HCT116 (cell line): Measurements from ENCODE around the gene TDP1. TPM values are rescaled to one million over a fixed set of nuclear protein-coding genes. Genes with fewer than 3 reads are reported as not detected.
A peak's percentile ranks its signal among the peaks of the same experiment; 100 is the strongest.

Experiments
- ATAC-seq: fragments of 200-7000 bp; cut with Tn5 transposase; 2 replicates; pipeline ENCODE4 v1.9.1; 2020; ENCODE audit warnings: mild to moderate bottlenecking, moderate library complexity
- BruUV-seq: library from RNA; stranded (reverse); fragments of 400-500 nt; replicated peaks from 2 replicates; lab custom pipeline; 2021; lab: Mats Ljungman, UMichigan
- CTCF ChIA-PET: fragments of 300-600 bp; sonication (Branson Sonifier 250); formaldehyde crosslinking; loops from one replicate; lab custom pipeline; 2021; ENCODE audit warnings: antibody characterized with exemption; lab: Charles Lee
- POLR2A ChIA-PET: fragments of 300-600, 350-600 bp; sonication (Branson Sonifier 250); formaldehyde crosslinking; loops from one replicate; lab custom pipeline; 2021; ENCODE audit warnings: antibody characterized with exemption; lab: Charles Lee
- RAD21 ChIA-PET, 2 experiments: fragments of 300-600 bp; sonication (Branson Sonifier 250); formaldehyde crosslinking; loops; one replicate each; lab custom pipeline; 2023; ENCODE audit warnings: low total read pairs in 2 of 2; ENCODE audit not compliant: uncharacterized antibody in 2 of 2, unreplicated experiment in 2 of 2, low non-redundant PET in 1 of 2; lab: Charles Lee
- DNase-seq: peaks from one replicate; pipeline ENCODE4 v3.0.0-alpha.2; 2010; ENCODE audit warnings: low read depth, low spot score
- H2AFZ ChIP-seq: fragments of 200-600 bp; shearing (Covaris generic), sonication (generic); 2 replicates; pipeline ENCODE4 v1.6.1; 2017; ENCODE audit warnings: low read depth, mixed run types, mixed read lengths, antibody characterized with exemption, low read length; ENCODE audit not compliant: poor library complexity, severe bottlenecking
- H3K27ac ChIP-seq: 2 replicates; pipeline ENCODE4 v1.5.1; 2012; ENCODE audit warnings: low read depth, low read length
- H3K27me3 ChIP-seq: fragments of 200-600 bp; sonication (generic); 2 replicates; pipeline ENCODE4 v1.6.1; 2016; ENCODE audit warnings: mixed run types, low read length, mixed read lengths; ENCODE audit not compliant: insufficient read depth
- H3K36me3 ChIP-seq, 2 experiments: fragments of 200-500 bp in 1 of 2; fragments of 200-600 bp in 1 of 2; sonication (Bioruptor generic) in 1 of 2; sonication (generic) in 1 of 2; 2 replicates each; pipeline versions ENCODE4 v1.5.1 to v1.6.1; 2014 to 2016; ENCODE audit warnings: low read length in 2 of 2, inconsistent platforms in 1 of 2, mixed read lengths in 1 of 2, mixed run types in 1 of 2; ENCODE audit not compliant: insufficient read depth in 2 of 2, control insufficient read depth in 1 of 2
- H3K4me1 ChIP-seq, 2 experiments: fragments of 200-600 bp in 1 of 2; sonication (generic) in 1 of 2; 2 replicates each; pipeline versions ENCODE4 v1.5.1 to v1.6.1; 2012 to 2017; ENCODE audit warnings: low read length in 2 of 2, inconsistent platforms in 1 of 2, mild to moderate bottlenecking in 1 of 2, mixed read lengths in 1 of 2, mixed run types in 1 of 2, moderate library complexity in 1 of 2; ENCODE audit not compliant: insufficient read depth in 2 of 2, control insufficient read depth in 1 of 2
- H3K4me2 ChIP-seq: fragments of 200-600 bp; sonication (generic); 2 replicates; pipeline ENCODE4 v1.6.1; 2017; ENCODE audit warnings: mixed run types, low read length, mixed read lengths
- H3K4me3 ChIP-seq, 2 experiments: fragments of 200-600 bp in 1 of 2; sonication (generic) in 1 of 2; replicated peaks in 1 of 2; 2 replicates each; pipeline ENCODE4 v1.5.1; 2011 to 2016; ENCODE audit warnings: low read length in 2 of 2, control low read depth in 1 of 2, low read depth in 1 of 2, mild to moderate bottlenecking in 1 of 2, mixed read lengths in 1 of 2, mixed run types in 1 of 2
- H3K79me2 ChIP-seq: fragments of 200-600 bp; sonication (generic); 2 replicates; pipeline ENCODE4 v1.6.1; 2017; ENCODE audit warnings: mild to moderate bottlenecking, mixed run types, low read length, moderate library complexity, mixed read lengths; ENCODE audit not compliant: insufficient read depth
- H3K9ac ChIP-seq: fragments of 200-600 bp; sonication (generic); 2 replicates; pipeline ENCODE4 v1.6.1; 2016; ENCODE audit warnings: low read length, mixed read lengths
- H3K9me2 ChIP-seq: fragments of 200-600 bp; sonication (generic), shearing (Covaris generic); 2 replicates; pipeline ENCODE4 v1.6.1; 2017; ENCODE audit warnings: mixed run types, mild to moderate bottlenecking, moderate library complexity; ENCODE audit not compliant: insufficient read depth
- H3K9me3 ChIP-seq, 2 experiments: fragments of 200-500 bp in 1 of 2; fragments of 200-600 bp in 1 of 2; sonication (Bioruptor generic) in 1 of 2; sonication (generic) in 1 of 2; 2 replicates each; pipeline ENCODE4 v1.6.1; 2014 to 2017; ENCODE audit warnings: low read length in 2 of 2, mixed read lengths in 2 of 2, inconsistent platforms in 1 of 2, low read depth in 1 of 2, mild to moderate bottlenecking in 1 of 2, mixed run types in 1 of 2, moderate library complexity in 1 of 2; ENCODE audit not compliant: control insufficient read depth in 1 of 2, insufficient read depth in 1 of 2
- H4K20me1 ChIP-seq: fragments of 200-600 bp; sonication (generic), shearing (Covaris generic); 2 replicates; pipeline ENCODE4 v1.6.1; 2017; ENCODE audit warnings: mixed run types, mild to moderate bottlenecking, moderate library complexity; ENCODE audit not compliant: insufficient read depth
- FOSL1 ChIP-seq: IDR thresholded peaks from 2 replicates; pipeline ENCODE4 v1.6.1; 2012; ENCODE audit warnings: low read depth
- POLR2A ChIP-seq: IDR thresholded peaks from 2 replicates; pipeline ENCODE4 v1.7.0; 2011; ENCODE audit warnings: borderline replicate concordance; ENCODE audit not compliant: insufficient read depth, insufficient read length; ENCODE audit errors: extremely low read depth
- RAD21 ChIP-seq: IDR thresholded peaks from 2 replicates; pipeline ENCODE4 v1.6.1; 2012; ENCODE audit warnings: low read depth, mild to moderate bottlenecking
- SP1 ChIP-seq: IDR thresholded peaks from 2 replicates; pipeline ENCODE4 v1.6.1; 2012; ENCODE audit warnings: low read depth
- intact Hi-C: fragments of 100-400 bp; cut with micrococcal nuclease; formaldehyde crosslinking; loops from 2 replicates; pipeline ENCODE4 v1.10.0; 2022
- total RNA-seq: library from RNA; stranded (reverse); gene quantifications from one replicate; pipeline ENCODE4 v1.2.1, GENCODE V29; 2021; ENCODE audit not compliant: unreplicated experiment
- TF ChIP-seq, protein P1 (sequence below): IDR thresholded peaks from 2 replicates; pipeline ENCODE4 v1.6.1; 2012
- TF ChIP-seq, protein P2 (sequence below), 3 experiments: fragments of 200-600 bp in 1 of 3; sonication (generic) in 1 of 3; IDR thresholded peaks in 2 of 3; conservative IDR thresholded peaks in 1 of 3; 2 replicates each; pipeline ENCODE4 v1.5.1; 2012 to 2017; ENCODE audit warnings: low read depth in 2 of 3, low read length in 2 of 3, antibody characterized with exemption in 1 of 3, borderline replicate concordance in 1 of 3, control low read depth in 1 of 3, mild to moderate bottlenecking in 1 of 3, mixed read lengths in 1 of 3, mixed run types in 1 of 3, moderate library complexity in 1 of 3; ENCODE audit not compliant: insufficient read depth in 1 of 3

TDP1 gene
- total RNA-seq, 1 experiment from 2014 or later = 37.1 TPM

DNA sequence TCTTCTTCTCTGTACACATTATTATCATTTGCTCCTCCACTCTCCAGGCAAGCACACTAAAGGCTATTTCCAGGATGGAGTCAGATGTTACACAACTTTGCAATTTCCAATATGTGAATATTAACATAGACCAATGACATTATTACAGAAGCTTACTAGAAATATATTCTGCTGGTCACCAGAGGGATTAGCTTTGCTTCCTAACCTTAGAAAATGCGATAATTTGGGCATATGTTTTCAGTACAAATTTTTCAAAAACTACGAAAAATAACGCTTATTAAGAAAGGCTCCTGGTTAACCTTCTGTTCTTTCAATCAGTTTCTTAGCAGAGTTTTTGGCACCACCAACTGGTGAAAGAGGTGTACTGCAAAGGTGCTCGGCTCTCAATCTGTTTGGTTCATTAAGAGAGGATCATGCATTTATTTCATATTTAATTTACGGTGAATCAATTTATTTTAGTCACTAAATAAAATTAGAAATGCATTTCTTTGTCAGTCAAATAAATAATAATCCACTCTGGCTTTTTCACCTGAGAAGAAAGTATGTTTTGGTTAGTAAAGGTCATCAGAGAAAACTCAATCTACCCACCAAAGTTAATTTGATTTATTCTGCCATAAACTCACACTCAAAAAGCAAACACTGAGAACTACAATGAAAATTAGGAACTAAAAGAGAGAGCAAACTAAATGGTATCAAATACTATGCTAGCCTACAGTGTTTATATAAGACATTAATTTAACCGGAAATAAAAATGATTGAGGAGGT lies 40.4 kb upstream of the TDP1 start:
- CTCF ChIA-PET = interaction anchor here (1.8 kb wide), 1 partner anchor 21 kb away, joined by 4 read pairs; no protein-coding TSS in a partner anchor

More for the DNA sequence above, 40.4 kb upstream of the TDP1 start:
- ATAC-seq (peak; percentile 68; the same call in 1 of the 2 replicates), DNase-seq (peak; percentile 57)
- ChIA-PET POLR2A (no interaction called here), RAD21 (no interaction called here)
- Histone ChIP-seq H3K36me3 (no peaks in the 10 kb centered on the region), H3K79me2 (no peaks in the 10 kb centered on the region), H3K9me3 (no peaks in the 10 kb centered on the region), H3K4me3 (no peak overlapping the region), H3K4me1 (no peaks in the 10 kb centered on the region), H2AFZ (no peak overlapping the region), H3K4me2 (no peak overlapping the region), H4K20me1 (no peaks in the 10 kb centered on the region), H3K27me3 (no peaks in the 10 kb centered on the region), H3K27ac (no peak overlapping the region), H3K9ac (no peak overlapping the region), H3K9me2 (no peaks in the 10 kb centered on the region)
- BruUV-seq = no TSS peak
- intact Hi-C loops = loop anchor here (2.0 to 5.0 kb wide), 4 partner anchors 738 to 1248 kb away; no protein-coding TSS in a partner anchor
- TF ChIP-seq POLR2A (no peak), SP1 (no peak), FOSL1 (no peak), RAD21 (peak; percentile 82)
- TF ChIP-seq, protein P1, sequence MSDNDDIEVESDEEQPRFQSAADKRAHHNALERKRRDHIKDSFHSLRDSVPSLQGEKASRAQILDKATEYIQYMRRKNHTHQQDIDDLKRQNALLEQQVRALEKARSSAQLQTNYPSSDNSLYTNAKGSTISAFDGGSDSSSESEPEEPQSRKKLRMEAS = no peak
- TF ChIP-seq, protein P2, sequence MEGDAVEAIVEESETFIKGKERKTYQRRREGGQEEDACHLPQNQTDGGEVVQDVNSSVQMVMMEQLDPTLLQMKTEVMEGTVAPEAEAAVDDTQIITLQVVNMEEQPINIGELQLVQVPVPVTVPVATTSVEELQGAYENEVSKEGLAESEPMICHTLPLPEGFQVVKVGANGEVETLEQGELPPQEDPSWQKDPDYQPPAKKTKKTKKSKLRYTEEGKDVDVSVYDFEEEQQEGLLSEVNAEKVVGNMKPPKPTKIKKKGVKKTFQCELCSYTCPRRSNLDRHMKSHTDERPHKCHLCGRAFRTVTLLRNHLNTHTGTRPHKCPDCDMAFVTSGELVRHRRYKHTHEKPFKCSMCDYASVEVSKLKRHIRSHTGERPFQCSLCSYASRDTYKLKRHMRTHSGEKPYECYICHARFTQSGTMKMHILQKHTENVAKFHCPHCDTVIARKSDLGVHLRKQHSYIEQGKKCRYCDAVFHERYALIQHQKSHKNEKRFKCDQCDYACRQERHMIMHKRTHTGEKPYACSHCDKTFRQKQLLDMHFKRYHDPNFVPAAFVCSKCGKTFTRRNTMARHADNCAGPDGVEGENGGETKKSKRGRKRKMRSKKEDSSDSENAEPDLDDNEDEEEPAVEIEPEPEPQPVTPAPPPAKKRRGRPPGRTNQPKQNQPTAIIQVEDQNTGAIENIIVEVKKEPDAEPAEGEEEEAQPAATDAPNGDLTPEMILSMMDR (IDR thresholded peaks at IDR 0.05 in 2 of 3, conservative IDR thresholded peaks at IDR 0.05 in 1 of 3; ENCODE audit: borderline replicate concordance in 1 of 3, insufficient read depth in 1 of 3, low read depth in 2 of 3, low read length in 2 of 3) = peak; percentile 65 to 95 (median 90); a peak in 5 of 6 replicates
